ENCODE data around the gene RPH3AL.
"Not testable (repeated sequence)": the region's sequence is repeated elsewhere in the genome, so short reads cannot be mapped to it uniquely, and the experiment has no call there.

The RPH3AL gene

DNA sequence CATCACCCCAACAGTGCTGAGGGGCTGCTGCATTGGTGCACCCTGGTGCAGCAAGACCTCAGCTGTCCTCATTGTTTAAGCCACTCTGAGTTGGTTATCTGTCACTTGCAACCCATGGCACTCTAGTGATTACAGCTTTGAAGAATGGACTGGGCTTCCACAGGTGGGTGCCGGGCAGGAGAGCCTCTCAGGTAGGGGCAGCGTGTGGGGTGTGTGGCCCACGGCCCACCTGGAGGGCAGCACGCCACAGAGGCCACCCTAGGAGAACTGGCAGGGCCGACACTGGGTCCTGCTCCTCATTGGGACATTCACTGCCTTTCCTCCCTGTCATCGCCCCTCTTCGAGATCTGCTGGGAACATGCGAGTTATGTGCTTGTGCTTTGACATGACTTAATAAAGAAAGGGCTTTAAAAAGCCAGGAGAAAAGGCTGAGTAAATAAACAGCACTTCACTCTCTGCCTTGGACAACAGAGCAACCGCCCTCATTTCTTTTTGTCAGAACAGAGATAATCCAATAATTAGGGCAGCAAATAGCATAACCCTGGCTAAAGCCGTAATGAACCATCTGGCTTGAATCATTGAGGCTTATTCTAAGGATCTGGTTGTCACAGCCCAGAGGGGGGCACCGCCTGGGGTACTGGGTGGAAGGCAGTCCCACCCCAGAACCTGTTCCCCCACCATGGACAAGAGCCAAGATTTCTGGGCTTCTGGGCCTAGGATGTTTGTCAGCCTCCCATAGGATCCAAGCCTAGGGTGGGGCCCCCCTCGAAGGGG, 174.1 kb downstream of the RPH3AL start:
- in situ Hi-C loops (cut with HindIII; ENCODE audit: low pct_unique_long_range_greater_than_20kb, low sequenced_read_pairs): no loop called here
- TF ChIP-seq JUND (IDR thresholded peaks at IDR 0.05; ENCODE audit: low read depth): no peak
- DNase-seq (ENCODE audit: low read depth in 1 of 2, low spot score in 1 of 2): no peak

DNA sequence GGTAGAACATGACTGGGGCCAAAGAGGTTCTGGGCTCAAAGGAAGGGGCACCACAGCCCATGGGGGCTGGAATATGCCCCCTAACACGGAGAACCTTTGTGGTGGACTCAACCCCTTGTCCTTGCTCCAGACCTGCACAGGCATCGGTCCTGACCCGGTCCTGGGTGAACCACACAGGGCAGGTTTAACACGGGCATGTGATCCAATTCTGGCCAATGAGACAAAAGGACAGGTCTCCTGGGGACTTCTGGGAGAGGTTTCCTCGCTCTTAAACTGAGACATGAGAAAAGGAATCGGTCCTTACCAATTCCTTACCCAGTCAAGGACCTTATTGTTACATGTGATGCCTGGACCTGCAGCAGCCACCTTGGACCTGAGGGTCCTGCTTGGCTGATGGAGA, 174.8 kb downstream of the RPH3AL start:
- no peak for TF ChIP-seq JUND (IDR thresholded peaks at IDR 0.05; ENCODE audit: low read depth)
- in situ Hi-C loops (cut with HindIII; ENCODE audit: low pct_unique_long_range_greater_than_20kb, low sequenced_read_pairs): no loop called here
- no peak for DNase-seq (ENCODE audit: low read depth in 1 of 2, low spot score in 1 of 2)

DNA sequence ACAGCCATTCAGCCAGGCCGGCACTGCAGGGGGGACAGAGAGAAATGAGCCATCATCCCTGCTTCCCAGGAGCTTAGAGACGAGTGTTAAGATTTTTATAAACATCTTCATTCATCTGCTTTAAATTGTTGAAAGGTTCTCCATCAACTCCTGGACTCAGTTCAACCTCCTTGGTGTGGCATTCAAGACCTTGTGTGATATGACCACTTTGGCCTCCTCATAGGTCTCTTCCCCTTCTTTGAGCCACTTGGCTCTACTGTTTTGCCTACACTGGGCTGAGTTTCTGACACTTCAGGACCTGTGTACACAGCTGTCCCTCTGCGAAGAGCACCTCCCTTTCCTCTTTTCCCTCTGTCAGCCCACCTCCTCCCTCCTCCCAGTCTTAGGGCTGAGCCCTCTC, 175.5 kb downstream of the RPH3AL start:
- no peak for DNase-seq (ENCODE audit: low read depth in 1 of 2, low spot score in 1 of 2)
- no peak for TF ChIP-seq JUND (IDR thresholded peaks at IDR 0.05; ENCODE audit: low read depth)
- in situ Hi-C loops (cut with HindIII; ENCODE audit: low pct_unique_long_range_greater_than_20kb, low sequenced_read_pairs): no loop called here

DNA sequence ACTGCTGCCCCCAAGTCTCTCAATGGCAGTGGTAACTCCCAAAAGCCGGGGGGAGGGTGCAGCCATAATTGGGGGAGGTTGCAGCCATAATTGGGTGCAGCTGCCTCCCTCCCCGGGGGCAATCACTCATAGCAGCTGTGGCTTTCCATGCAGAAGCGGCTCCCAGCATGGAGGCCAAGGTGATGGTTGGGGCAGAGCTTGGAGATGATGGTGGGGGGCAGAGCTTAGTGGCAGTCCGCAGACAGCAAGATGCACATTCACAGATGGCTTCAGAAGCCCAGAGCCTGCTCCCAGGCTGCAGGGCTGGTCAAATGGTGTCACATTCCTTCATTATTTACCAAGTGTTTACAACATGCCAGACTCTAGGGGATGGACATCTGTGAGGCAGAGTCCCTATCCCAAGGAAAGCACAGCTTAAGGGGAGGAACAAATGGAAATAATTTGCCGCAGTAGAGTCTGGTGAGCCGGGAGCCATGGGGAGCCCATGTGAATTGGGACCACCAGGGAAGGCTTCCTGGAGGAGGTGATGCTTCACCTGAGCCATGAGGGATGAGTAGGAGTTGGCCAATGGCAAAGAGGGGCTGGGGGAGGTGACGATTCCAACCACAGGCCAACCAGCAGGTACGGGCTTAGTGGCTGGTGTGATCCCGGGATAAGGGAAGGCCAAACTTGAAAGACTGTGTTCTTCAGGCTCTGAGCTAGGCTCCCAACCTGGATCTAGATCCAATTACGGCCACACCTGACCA, 179.3 kb downstream of the RPH3AL start:
- in situ Hi-C loops (cut with HindIII; ENCODE audit: low pct_unique_long_range_greater_than_20kb, low sequenced_read_pairs): no loop called here
- TF ChIP-seq JUND (IDR thresholded peaks at IDR 0.05; ENCODE audit: low read depth): no peak
- DNase-seq (ENCODE audit: low read depth in 1 of 2, low spot score in 1 of 2): peak; percentile 54 to 56

DNA sequence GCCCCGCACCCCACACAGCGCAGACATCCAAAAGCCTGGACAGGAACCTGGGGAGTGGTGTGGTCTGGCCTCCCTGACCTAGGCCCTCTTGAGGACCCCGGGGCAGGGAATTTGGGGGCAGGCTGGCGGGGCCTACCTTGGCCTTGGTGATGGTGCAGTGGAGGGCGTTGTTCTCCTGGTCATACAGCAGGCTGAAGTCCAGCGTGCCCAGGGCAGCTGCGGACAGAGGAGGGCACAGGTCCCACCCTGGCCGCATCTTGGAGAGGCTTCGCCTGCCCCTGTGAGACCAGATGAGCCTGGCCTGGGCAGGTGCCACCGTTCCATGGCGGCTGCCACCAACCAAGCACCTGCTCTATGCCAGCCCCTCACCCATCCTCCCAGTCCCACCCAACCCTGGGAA, 180.2 kb downstream of the RPH3AL start:
- TF ChIP-seq JUND (IDR thresholded peaks at IDR 0.05; ENCODE audit: low read depth): no peak
- DNase-seq (ENCODE audit: low read depth in 1 of 2, low spot score in 1 of 2): no peak
- in situ Hi-C loops (cut with HindIII; ENCODE audit: low pct_unique_long_range_greater_than_20kb, low sequenced_read_pairs): no loop called here

DNA sequence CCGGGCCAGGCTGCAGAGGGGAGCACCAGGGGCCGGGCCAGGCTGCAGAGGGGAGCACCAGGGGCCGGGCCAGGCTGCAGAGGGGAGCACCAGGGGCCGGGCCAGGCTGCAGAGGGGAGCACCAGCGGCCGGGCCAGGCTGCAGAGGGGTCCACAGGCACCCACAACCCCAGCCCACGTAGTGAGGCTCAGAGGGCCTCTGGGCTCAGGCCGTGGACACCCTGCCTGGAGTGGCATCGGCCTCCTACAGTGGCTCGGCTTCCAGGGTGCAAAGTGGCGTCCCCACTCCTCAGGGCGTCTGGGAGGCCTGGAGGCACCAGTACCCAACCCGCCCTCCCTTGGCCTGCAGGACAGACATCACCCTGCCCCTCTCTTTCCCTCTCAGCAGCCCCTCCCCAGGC, 180.7 kb downstream of the RPH3AL start:
- no peak for TF ChIP-seq JUND (IDR thresholded peaks at IDR 0.05; ENCODE audit: low read depth)
- DNase-seq (ENCODE audit: low read depth in 1 of 2, low spot score in 1 of 2): no peak
- in situ Hi-C loops (cut with HindIII; ENCODE audit: low pct_unique_long_range_greater_than_20kb, low sequenced_read_pairs): no loop called here

DNA sequence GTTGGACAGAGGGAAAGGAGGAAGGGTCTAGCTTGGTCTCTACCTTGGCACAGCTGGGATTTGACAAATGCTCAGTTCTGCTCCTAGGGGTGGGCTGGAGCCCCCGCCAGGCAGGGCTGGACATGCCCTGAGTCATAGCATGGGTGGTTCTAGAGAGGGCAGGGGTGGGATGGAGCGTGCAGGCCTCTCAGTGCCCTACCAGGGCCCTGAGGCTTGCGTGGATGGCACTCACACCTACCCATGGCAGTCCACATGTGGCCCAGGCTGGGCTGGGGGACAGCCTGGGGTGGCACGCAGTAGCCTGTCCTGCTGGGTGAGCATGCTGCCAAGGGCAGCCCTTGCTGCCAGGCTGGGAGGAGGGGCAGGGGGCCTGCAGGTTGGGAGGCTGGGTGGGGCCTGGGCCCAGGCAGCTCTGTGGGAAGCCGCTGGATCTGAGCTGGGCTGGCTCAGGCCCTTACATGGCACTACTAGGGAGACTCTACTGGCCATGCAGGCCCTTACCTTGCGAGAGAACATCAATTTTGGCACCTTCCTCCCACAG, 182.4 kb downstream of the RPH3AL start:
- no peak for TF ChIP-seq JUND (IDR thresholded peaks at IDR 0.05; ENCODE audit: low read depth)
- DNase-seq (ENCODE audit: low read depth in 1 of 2, low spot score in 1 of 2): no peak
- in situ Hi-C loops (cut with HindIII; ENCODE audit: low pct_unique_long_range_greater_than_20kb, low sequenced_read_pairs): no loop called here

DNA sequence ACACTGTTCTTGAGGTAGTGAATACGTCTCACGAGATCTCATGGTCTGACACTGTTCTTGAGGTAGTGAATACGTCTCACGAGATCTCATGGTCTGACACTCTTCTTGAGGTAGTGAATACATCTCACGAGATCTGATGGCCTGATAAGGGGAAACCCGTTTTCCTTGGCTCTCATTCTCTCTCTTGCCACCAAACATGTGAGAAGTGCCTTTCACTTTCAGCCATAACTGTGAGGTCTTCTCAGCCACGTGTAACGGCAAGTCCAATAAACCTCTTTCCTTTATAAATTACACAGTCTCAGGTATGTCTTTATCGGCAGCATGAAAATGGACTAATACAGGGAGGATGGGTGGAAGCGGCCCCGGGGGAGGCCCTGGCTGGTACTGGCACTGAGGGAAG, 184.0 kb downstream of the RPH3AL start:
- in situ Hi-C loops (cut with HindIII; ENCODE audit: low pct_unique_long_range_greater_than_20kb, low sequenced_read_pairs); DNase-seq (ENCODE audit: low read depth in 1 of 2, low spot score in 1 of 2): not testable (repeated sequence)

DNA sequence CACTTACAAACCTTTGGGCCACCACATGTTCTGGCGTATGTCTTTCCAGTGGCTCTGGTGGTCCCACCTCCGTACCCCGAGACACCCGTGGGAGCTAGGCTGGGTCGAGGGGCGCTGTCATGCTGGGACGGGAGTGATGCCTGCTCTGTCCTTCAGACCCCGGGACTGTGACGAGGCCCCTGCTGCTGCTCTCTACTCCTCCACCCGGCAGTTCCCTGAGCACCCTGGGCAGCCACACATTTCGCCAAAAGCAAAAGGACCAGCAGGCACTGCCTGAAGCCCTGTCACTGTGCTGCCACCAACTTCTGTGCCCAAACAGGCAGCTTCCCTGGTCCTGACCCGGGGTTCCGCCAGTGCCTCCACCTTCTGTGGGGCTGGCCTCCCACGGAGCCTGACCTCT, 186.7 kb downstream of the RPH3AL start:
- no peak for TF ChIP-seq JUND (IDR thresholded peaks at IDR 0.05; ENCODE audit: low read depth)
- no peak for DNase-seq (ENCODE audit: low read depth in 1 of 2, low spot score in 1 of 2)
- in situ Hi-C loops (cut with HindIII; ENCODE audit: low pct_unique_long_range_greater_than_20kb, low sequenced_read_pairs): no loop called here

DNA sequence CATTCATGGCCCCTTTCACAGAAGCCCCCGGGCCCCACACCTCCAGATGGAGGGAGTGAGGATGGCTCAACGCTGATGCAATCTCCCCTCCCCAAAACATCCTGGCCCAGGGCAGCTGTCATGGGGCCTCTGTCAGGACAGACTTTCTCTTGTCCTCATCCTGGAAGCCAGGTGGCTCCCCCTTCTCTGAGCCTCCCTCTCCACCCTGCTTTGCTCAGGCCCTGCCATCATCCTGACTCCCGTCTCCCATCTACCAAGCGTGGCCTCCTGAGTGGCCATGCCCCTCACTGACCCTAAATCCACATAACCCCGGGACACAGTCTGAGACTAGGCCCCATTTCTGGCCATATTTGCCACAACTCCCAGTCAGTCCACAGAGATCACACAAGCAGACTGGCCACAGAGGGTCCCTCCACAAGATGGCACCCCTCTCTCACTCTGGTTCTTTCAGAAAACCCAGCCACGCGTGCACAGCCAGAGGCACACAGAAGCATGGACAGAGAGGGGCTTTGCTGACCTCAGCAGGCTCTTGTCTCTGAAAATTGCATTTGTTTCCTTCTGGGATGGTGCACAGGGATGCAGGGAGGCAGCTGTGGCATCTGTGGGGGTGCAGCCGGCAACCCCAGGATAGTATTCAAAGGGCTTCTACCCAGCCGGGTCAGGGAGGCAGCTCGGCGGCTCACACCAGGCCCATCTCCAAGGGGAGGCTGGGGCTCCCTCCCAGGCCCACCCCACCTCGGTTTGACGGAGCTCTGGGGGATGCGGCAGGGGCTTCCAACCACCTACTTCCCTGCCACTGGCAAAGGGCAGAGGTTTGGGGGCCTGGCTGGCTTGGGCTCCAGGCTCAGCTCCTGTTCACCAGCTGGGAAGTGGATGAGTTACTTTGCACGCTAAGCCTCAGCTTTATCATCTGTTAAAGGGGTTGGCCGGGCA, 188.0 kb downstream of the RPH3AL start:
- in situ Hi-C loops (cut with HindIII; ENCODE audit: low pct_unique_long_range_greater_than_20kb, low sequenced_read_pairs): no loop called here
- peak; percentile 73 to 74 for DNase-seq (ENCODE audit: low read depth in 1 of 2, low spot score in 1 of 2)
- TF ChIP-seq JUND (IDR thresholded peaks at IDR 0.05; ENCODE audit: low read depth): no peak

DNA sequence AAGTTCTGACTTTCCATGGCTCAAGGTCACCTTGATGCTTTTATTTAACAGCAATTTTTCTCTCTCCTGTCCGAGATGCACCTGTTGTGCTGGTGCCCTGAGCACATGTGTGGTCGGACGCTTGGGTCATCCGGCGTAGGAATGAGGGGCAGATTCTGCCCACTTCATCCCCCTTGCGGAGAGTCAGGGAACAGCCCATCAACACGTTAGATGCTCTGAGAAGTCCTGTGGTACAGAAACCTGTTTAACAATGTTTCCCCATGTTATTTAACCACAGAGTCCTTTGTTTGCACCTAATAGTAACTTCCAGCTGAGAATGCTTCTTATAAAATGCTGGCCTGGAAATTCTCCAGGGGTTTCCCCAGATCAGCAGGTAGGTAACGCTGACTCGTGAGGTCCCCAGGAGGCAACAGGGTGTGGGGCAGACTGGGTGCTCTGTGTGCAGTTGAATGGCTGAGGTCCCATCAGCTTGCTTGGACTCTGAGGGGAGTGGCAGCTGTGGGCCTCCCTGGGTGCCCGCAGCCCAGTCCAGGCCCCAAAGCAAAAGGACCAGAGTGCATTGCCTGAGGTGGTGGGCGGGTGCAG, 189.0 kb downstream of the RPH3AL start:
- TF ChIP-seq JUND (IDR thresholded peaks at IDR 0.05; ENCODE audit: low read depth): no peak
- in situ Hi-C loops (cut with HindIII; ENCODE audit: low pct_unique_long_range_greater_than_20kb, low sequenced_read_pairs): no loop called here
- no peak for DNase-seq (ENCODE audit: low read depth in 1 of 2, low spot score in 1 of 2)

DNA sequence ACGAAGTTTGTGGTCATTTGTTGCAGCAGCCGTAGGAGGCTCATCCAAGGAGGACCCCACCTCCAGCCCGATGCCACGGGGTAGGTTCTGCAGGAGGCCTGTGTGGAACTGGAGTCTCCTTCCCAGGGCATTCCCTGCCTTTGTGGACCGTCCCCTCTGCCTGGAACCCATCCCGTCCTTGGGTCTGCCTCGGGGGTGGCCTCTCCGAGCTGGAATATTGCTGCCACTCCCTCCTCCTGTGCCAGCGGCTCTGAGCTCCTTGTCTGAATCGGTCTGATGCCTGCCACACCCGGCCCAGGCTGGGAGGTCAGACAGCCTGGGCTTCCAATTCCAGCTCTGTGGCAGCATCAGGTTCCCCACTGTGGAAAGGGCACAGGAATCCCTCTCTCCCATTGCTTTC, 189.9 kb downstream of the RPH3AL start:
- in situ Hi-C loops (cut with HindIII; ENCODE audit: low pct_unique_long_range_greater_than_20kb, low sequenced_read_pairs): no loop called here
- TF ChIP-seq JUND (IDR thresholded peaks at IDR 0.05; ENCODE audit: low read depth): no peak
- DNase-seq (ENCODE audit: low read depth in 1 of 2, low spot score in 1 of 2): no peak

Measured in T47D (cell line).